HepG2 (cell line): ENCODE measurements around the gene GP1BA. TPM values are rescaled to one million over a fixed set of nuclear protein-coding genes. Genes with fewer than 3 reads are reported as not detected.

Experiments
- ARID4A ChIP-seq: sonication (generic); formaldehyde crosslinking; IDR thresholded peaks from 2 replicates; pipeline ENCODE4 v1.5.0; 2020; ENCODE audit warnings: mild to moderate bottlenecking, missing genetic modification reagents, borderline replicate concordance
- CHCHD3 ChIP-seq: sonication (generic); formaldehyde crosslinking; IDR thresholded peaks from 2 replicates; pipeline ENCODE4 v1.8.0; 2022; ENCODE audit warnings: mild to moderate bottlenecking, missing genetic modification reagents, moderate library complexity
- DNMT3B ChIP-seq: conservative IDR thresholded peaks from 2 replicates; pipeline ENCODE4 v1.6.1; 2016; ENCODE audit warnings: missing biosample characterization, control low read depth
- FOXA3 ChIP-seq: IDR thresholded peaks from 2 replicates; pipeline ENCODE4 v1.6.1; 2016; ENCODE audit warnings: missing genetic modification reagents, missing compliant biosample characterization
- FOXK1 ChIP-seq: sonication (generic); formaldehyde crosslinking; IDR thresholded peaks from 2 replicates; pipeline ENCODE4 v1.4.0; 2020; ENCODE audit warnings: low read depth, missing genetic modification reagents, borderline replicate concordance
- IKZF5 ChIP-seq: IDR thresholded peaks from 2 replicates; pipeline ENCODE4 v1.6.1; 2018; ENCODE audit warnings: missing genetic modification reagents, mild to moderate bottlenecking, missing compliant biosample characterization
- KLF13 ChIP-seq: sonication (generic); formaldehyde crosslinking; IDR thresholded peaks from 2 replicates; pipeline ENCODE4 v1.4.0; 2020; ENCODE audit warnings: mild to moderate bottlenecking, missing genetic modification reagents
- MTA1 ChIP-seq: sonication (generic); formaldehyde crosslinking; IDR thresholded peaks from 2 replicates; pipeline ENCODE4 v1.4.0; 2020; ENCODE audit warnings: missing genetic modification reagents, mild to moderate bottlenecking, borderline replicate concordance
- MTERF4 ChIP-seq: sonication (generic); formaldehyde crosslinking; IDR thresholded peaks from 2 replicates; pipeline ENCODE4 v1.8.0; 2023; ENCODE audit warnings: mild to moderate bottlenecking, missing genetic modification reagents
- MYNN ChIP-seq: sonication (generic); formaldehyde crosslinking; IDR thresholded peaks from 2 replicates; pipeline ENCODE4 v1.4.0; 2020; ENCODE audit warnings: mild to moderate bottlenecking, low read depth, missing genetic modification reagents
- NCOA5 ChIP-seq: sonication (generic); formaldehyde crosslinking; IDR thresholded peaks from 2 replicates; pipeline ENCODE4 v1.4.0; 2020; ENCODE audit warnings: missing genetic modification reagents
- NFE2L1 ChIP-seq: sonication (generic); formaldehyde crosslinking; IDR thresholded peaks from 2 replicates; pipeline ENCODE4 v1.4.0; 2020; ENCODE audit warnings: missing genetic modification reagents, mild to moderate bottlenecking, borderline replicate concordance
- STAT5B ChIP-seq: sonication (generic); formaldehyde crosslinking; IDR thresholded peaks from 2 replicates; pipeline ENCODE4 v1.4.0; 2020; ENCODE audit warnings: missing genetic modification reagents
- TGIF2 ChIP-seq: IDR thresholded peaks from 2 replicates; pipeline ENCODE4 v1.6.1; 2016; ENCODE audit warnings: control low read depth, missing compliant biosample characterization
- TRIM22 ChIP-seq: fragments of 450-650 bp; IDR thresholded peaks from 2 replicates; pipeline ENCODE4 v1.6.1; 2017
- ZBTB37 ChIP-seq: sonication (generic); formaldehyde crosslinking; IDR thresholded peaks from 2 replicates; pipeline ENCODE4 v1.4.0; 2020; ENCODE audit warnings: mild to moderate bottlenecking, missing genetic modification reagents
- ZC3H13 ChIP-seq: sonication (generic); formaldehyde crosslinking; IDR thresholded peaks from 2 replicates; pipeline ENCODE4 v1.8.1; 2023; ENCODE audit warnings: mild to moderate bottlenecking, missing genetic modification reagents, moderate library complexity
- ZNF672 ChIP-seq: sonication (generic); formaldehyde crosslinking; IDR thresholded peaks from 2 replicates; pipeline ENCODE4 v1.8.1; 2022; ENCODE audit warnings: missing genetic modification reagents
- ZNF740 ChIP-seq: sonication (generic); formaldehyde crosslinking; IDR thresholded peaks from 2 replicates; pipeline ENCODE4 v1.4.0; 2020; ENCODE audit warnings: missing genetic modification reagents
- ZSCAN25 ChIP-seq: sonication (generic); formaldehyde crosslinking; IDR thresholded peaks from 2 replicates; pipeline ENCODE4 v1.8.0; 2022; ENCODE audit warnings: mild to moderate bottlenecking, missing genetic modification reagents
- polyA plus RNA-seq, 8 experiments: library from polyadenylated mRNA; depleted of rRNA in 3 of 8; stranded (reverse) in 7 of 8; unstranded in 1 of 8; fragments of >200 nt; fragmentation: Illumina TruSeq in 4 of 8; extraction: Trizol in 4 of 8; gene quantifications; 2 replicates each; pipeline versions ENCODE4 v1.2.1 to v1.2.3, GENCODE V29; 2011 to 2016; ENCODE audit warnings: low read depth in 4 of 8, missing spikeins in 1 of 8, mixed read lengths in 1 of 8; ENCODE audit not compliant: insufficient read depth in 1 of 8
- total RNA-seq, 5 experiments: library from RNA; depleted of rRNA; stranded (reverse); fragments of >200 nt; fragmentation: Illumina TruSeq; extraction: Trizol; gene quantifications; 2 replicates each; pipeline ENCODE4 v1.2.3, GENCODE V29; 2016; ENCODE audit warnings: low read depth in 1 of 5

Gene GP1BA
- total and polyA plus RNA-seq, 2 of the 13 experiments (the other 11 are each of a cell fraction or from before 2014, with no cell fraction given): not detected

- 0 out of 2 replicates have a peak, but pooled peaks have one; percentile 26 for TF ChIP-seq ARID4A
- TF ChIP-seq FOXA3 (CRISPR knock-in tag): no peak
- TF ChIP-seq ZBTB37 (CRISPR knock-in tag): no peak
- TF ChIP-seq IKZF5: 0 out of 2 replicates have a peak, but pooled peaks have one; percentile 22
- 0 out of 2 replicates have a peak, but pooled peaks have one; percentile 4 for TF ChIP-seq CHCHD3
- no peak for TF ChIP-seq ZSCAN25 (CRISPR knock-in tag)
- no peak for TF ChIP-seq NCOA5
- no peak for TF ChIP-seq TRIM22
- TF ChIP-seq STAT5B (CRISPR knock-in tag): no peak
- 0 out of 2 replicates have a peak, but pooled peaks have one; percentile 42 for TF ChIP-seq DNMT3B (CRISPR knock-in tag)
- TF ChIP-seq MTA1: no peak
- no peak for TF ChIP-seq ZC3H13 (CRISPR knock-in tag)
- no peak for TF ChIP-seq MTERF4 (CRISPR knock-in tag)
- TF ChIP-seq MYNN (CRISPR knock-in tag): no peak
- TF ChIP-seq NFE2L1 (CRISPR knock-in tag): no peak
- TF ChIP-seq TGIF2 (CRISPR knock-in tag): 0 out of 2 replicates have a peak, but pooled peaks have one; percentile 54
- no peak for TF ChIP-seq ZNF672 (CRISPR knock-in tag)
- TF ChIP-seq FOXK1 (CRISPR knock-in tag): no peak
- no peak for TF ChIP-seq ZNF740 (CRISPR knock-in tag)
- TF ChIP-seq KLF13: no peak
Measured at GRCh38 chr17:4945176-4945943, 13.3 kb downstream of the GP1BA start (continued).
